ELR (cell line): ENCODE results near the gene CYP2A7.
"Not testable (repeated sequence)": the region's sequence is repeated elsewhere in the genome, so short reads cannot be mapped to it uniquely, and the experiment has no call there.

ENCODE experiments used
- DNase-seq: peaks from one replicate; pipeline ENCODE4 v3.0.0-alpha.2; 2015; ENCODE audit warnings: low read depth

Gene CYP2A7

GRCh38 chr19:40842997-40843652 is 38.9 kb downstream of the CYP2A7 start:
- DNase-seq = not testable (repeated sequence)

GRCh38 chr19:40842012-40842411 is 40.0 kb downstream of the CYP2A7 start:
- not testable (repeated sequence) for DNase-seq

GRCh38 chr19:40838477-40838876 is 43.6 kb downstream of the CYP2A7 start:
- DNase-seq = not testable (repeated sequence)

- no peak for DNase-seq
Measured at GRCh38 chr19:40836754-40837429, 45.1 kb downstream of the CYP2A7 start.

GRCh38 chr19:40833728-40834533 is 48.1 kb downstream of the CYP2A7 start:
- not testable (repeated sequence) for DNase-seq

GRCh38 chr19:40832431-40832790 is 49.6 kb downstream of the CYP2A7 start:
- not testable (repeated sequence) for DNase-seq

GRCh38 chr19:40831502-40832430 is 50.3 kb downstream of the CYP2A7 start:
- DNase-seq = peak; percentile 80

GRCh38 chr19:40830741-40831140 is 51.3 kb downstream of the CYP2A7 start:
- not testable (repeated sequence) for DNase-seq

GRCh38 chr19:40829205-40829604 is 52.8 kb downstream of the CYP2A7 start:
- DNase-seq = no peak

- DNase-seq = no peak
Measured at GRCh38 chr19:40827386-40828247, 54.4 kb downstream of the CYP2A7 start.

- DNase-seq = not testable (repeated sequence)
Measured at GRCh38 chr19:40826699-40827385, 55.2 kb downstream of the CYP2A7 start.

GRCh38 chr19:40826312-40826698 is 55.7 kb downstream of the CYP2A7 start:
- DNase-seq = not testable (repeated sequence)

GRCh38 chr19:40825460-40826095 is 56.5 kb downstream of the CYP2A7 start:
- DNase-seq = not testable (repeated sequence)
